ENCODE measurements around the gene EPS8.

The EPS8 gene

DNA sequence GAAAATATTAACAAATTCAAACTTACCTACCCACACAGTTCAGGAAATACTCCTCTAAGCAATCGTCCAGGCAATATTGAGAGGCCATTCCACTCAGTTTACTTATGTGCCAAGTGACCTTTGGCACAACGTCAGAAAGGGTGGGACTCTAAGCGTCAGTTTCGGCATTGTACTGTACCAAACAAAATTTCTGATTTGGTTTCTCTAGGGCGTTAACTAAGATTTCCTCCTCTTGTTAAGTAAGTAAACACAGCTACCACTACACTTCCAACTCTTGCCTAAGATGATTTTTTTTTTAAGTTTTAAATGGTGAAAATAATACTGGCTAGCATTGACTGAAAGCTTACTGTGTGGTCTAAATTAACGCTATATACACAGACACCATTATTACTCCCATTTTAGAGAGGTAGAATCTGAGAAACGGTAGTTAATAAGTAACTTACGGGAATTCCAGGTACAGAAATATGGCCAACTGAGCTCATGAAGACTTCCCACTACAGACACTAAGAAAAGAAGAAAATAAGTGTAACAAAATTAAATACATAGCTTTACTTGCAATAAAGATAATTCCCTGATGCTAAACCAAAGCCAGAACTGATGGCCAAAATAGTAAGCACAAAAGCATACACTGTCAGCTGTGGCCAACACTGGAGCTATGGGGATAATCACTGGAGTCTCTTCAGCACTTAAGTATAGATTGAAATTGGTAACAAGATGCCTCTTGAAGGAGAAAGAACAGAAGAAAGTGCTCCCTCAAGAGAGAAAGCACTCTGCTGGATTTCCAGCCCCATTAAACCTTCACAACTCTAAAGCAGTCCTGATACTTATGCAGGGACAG lies 76.1 kb downstream of the EPS8 start:
- no peak for DNase-seq

DNA sequence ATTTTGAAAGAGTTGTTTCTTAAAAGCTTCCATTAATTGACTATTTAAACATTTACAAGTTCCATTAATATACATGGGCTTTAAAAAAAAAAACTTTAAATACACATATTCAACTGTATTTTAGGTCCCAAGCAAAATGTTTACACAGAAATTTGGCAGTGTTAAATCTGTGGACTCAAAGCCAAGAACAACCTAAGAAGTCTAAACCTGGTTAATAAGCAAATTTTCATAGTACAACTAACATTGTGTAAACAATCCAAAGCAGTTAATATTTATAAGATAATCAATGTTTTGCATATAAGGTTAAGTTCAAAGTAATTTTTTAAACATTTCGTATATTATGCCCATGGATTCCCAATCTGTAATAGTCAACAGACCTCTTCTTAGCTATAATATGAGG lies 77.0 kb downstream of the EPS8 start:
- DNase-seq: no peak

DNA sequence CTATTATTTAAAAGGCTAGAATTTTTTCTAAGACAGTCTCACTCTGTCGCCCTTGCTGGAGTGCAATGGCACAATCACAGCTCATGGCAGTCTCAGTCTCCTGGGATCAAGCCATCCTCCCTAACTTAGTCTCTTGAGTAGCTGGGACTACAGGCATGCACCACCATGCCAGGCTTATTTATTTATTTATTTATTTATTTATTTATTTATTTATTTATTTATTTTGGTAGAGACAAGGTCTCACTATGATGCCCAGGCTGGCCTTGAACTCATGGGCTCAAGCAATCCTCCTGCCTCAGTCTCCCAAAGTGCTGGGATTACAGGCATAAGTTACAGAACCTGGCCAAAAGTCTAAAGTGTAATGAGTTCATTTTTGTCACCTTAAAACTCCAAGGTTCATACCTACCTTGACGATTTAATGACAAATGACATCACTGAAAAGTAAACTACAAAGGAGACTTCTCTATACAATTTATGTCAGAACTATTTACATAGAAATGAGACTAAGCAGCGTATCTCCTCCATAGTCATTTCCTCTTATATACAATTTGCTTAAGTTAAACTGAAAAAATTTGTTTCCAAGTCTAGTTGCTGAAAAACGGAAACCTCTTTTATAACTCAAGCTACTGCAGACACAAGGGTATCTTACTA lies 78.2 kb downstream of the EPS8 start:
- DNase-seq: no peak

DNA sequence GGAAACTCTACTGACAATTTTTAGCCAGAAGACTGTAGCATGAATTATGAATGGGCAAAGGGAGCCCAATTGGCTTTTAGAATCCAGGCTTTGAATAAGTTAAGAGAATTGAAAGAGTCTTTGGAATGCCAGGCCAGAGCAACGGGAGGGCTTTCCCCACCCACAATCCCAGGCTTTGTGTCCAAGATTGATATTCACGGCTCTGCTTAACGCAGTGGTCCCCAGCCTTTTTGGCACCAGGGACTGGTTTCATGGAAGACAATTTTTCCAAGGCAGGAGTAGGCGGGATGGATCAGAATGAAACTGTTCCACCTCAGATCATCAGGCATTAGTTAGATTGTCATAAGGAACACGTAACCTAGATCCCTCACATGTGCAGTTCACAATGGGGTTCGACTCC lies 79.6 kb downstream of the EPS8 start:
- no peak for DNase-seq

DNA sequence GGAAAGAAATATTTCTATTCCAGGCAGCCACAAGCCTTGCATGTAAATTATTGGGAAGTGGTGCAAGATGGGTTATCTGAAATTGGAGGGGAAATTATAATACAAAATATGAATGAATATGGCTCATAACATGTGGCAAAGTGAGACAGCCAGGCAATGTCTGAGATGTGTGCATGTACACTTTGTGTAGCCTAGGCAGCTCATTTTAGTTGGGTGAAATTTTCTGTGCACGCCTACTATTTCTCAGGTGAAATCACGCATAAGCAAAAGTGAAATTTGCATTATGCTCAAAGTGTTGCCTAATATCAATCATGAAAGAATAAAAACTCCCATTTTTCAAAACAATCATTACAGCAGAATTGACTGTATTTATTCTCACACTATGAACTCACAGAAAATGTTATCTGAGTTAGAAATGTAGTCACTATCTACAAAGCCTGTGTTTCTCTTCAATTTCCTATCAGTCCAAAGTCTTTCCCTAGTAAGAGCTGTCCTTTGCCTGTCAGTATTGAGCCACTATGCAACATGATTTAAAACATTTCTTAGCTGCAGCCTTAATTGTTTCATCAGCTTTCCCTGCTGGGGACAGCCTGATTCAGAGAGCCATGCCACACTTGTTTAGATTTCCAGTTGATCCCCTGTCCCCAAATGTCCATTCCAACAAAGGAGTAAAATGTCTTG lies 80.7 kb downstream of the EPS8 start:
- DNase-seq: no peak

DNA sequence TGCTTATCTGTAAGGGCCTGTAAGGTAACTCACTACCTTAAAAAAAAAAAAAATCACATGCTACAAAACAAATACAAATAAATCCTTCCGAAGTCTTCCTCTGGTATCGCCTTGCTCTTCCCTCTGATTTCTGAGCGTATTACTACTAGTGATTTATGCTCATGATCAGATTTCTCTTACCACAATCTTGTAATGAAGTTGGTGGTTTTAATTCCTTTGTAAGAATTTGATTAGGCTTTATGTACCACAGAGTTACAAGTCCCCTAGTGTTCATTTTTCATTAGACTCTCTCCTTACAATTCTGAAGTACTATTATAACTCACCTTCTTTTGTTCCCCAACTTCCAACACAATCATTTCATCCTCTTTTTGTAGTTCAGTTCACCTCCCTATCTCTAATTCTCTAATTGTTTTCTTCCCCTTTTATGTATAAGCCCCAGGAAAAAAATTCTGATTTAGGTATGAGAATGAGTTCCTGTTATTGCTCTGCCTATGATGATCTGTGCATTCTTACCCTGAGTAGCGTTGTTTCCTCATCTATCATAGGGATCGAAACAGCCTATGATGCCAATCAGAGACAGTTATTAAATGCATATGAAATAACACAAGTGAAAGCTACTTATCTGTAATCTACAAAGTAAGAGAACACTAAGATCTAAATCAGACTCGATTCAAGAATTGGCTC lies 81.5 kb downstream of the EPS8 start:
- no peak for DNase-seq

DNA sequence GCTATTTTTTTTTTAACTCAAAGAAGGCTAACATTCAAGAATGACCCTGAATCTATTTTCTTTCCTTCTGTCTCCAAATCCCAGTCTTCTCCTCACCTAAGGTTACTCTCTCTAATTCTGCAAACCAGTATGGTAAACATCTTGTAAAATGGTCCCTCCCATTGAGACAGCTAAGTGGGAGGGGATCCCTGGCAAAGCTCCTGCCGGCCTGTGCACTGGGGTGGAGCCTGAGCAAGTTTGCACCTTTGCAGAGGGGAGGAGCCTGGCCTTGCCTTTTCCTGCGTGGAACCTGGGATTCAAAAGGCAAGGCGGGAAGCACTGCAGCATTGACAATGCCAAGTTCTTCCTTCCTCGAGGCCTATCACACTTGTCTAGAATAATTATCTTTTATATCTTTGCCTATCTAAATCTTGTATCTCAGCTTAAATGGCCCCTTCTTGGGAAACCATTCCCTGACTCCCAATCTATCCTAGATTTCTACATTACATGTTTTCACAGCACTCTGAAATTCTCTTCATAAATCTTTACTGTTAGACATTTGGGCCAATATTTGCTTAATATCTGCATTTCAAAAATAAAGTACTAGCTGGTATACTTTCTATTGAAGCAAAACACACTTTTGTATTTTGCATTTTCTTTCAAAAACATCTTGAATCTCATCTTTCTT lies 83.0 kb downstream of the EPS8 start:
- no peak for DNase-seq

DNA sequence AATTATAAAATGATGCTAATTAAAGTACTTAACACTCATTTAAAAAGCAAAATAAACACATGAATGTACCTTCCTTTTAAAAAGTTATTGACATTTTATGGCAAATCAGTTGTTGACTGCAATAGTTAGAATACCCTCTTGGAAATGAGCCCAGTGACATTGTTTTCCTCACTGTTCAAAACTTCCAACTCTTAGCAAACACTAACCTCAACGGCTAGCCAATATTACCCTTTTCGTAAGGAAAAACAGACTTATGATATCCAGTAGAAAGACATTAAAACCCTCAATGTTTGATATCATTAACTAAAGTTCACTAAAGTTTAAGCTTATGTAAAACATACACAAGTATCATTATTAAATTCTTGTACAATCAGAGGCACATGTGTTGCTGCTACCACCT lies 83.6 kb downstream of the EPS8 start:
- no peak for DNase-seq

DNA sequence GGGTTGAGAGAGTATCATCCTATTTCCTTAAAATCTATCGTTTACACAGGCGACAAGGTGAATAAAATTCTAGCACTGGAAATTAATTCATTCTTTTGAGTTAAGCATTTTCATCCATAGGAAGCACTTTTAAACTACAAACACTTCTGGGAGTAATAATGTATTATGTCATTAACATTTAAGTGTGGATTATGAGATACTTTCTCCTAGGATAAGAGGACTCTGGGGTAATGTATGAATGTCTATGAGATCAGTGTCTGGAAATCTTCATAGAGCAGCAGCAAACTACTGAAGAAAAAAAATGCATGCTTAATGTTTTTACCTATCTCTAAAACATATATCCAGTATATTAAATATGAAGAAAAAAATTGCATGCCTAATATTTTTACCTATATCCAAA lies 86.9 kb downstream of the EPS8 start:
- DNase-seq: no peak

DNA sequence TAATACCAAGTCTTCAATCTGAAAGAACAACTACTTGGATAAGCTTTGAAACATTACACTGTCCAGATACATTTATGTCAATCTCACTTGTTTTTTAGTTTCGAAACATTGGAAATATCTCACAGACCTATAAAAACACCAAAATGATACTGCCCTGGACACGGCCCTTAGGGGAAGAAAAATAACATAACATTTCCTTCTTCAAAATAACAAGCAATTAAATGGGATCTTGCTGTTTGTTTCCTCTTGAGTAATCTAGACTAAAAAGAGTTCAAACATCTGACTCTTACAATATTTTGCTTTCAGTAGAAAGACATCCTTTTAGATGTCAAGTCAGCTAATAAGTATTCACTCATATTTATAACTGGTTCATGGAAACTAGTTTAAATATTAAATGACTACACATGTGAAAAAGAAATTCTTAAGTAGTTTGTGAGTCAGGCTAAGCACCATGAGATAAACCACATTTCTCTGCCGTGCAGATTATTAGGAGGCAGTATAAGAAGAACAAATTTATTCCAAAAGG lies 87.5 kb downstream of the EPS8 start:
- DNase-seq: peak; percentile 25

DNA sequence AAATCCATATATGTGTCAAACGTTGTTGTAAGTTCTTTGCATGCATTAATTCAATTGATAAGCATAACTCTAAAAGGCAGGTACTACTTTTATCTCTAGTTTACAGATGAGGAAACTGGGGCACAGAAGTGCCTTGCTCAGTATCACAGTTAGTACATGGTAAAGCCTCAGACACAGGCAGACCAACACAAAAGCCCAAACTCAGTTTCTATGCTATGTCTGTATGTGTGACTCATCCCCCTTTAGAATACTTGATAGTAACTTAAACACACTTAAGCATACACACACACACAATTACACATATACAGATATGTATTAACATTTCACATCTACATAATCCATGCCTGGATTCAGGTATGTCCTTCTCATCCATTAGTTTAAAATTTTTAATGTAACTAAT lies 88.0 kb downstream of the EPS8 start:
- peak; percentile 51 for DNase-seq

DNA sequence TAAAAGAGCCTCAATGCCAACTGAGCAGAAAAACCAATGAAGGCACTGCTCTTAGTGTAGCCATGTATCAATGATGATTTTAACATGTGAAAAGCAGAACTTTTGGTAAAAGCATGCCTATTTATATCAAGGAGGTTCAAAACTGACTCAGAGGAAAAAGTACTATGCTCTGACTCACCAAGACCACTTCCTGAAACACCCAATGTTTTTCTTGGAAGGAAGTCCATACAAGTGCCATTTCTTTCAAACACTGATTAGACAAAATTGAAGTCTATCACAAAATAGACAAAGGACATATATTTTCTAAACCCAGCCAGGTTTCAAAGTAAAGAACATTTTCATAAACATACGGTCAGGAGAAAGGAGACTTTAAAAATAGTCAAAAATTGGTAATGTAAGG lies 88.6 kb downstream of the EPS8 start:
- DNase-seq: peak; percentile 96

DNA sequence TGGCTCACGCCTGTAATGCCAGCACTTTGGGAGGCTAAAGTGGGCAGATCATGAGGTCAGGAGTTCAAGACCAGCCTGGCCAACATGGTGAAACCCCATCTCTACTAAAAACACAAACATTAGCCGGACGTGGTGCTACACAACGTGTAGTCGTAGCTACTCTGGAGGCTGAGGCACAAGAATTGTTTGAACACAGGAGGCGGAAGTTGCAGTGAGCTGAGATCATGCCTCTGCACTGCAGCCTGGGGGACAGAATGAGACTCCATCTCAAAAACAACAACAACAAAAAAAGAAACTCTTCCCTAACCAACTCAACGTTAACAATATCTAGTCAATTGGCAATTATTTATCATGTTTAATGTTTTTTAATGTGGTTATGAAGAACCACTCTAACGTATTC lies 89.3 kb downstream of the EPS8 start:
- no peak for DNase-seq

DNA sequence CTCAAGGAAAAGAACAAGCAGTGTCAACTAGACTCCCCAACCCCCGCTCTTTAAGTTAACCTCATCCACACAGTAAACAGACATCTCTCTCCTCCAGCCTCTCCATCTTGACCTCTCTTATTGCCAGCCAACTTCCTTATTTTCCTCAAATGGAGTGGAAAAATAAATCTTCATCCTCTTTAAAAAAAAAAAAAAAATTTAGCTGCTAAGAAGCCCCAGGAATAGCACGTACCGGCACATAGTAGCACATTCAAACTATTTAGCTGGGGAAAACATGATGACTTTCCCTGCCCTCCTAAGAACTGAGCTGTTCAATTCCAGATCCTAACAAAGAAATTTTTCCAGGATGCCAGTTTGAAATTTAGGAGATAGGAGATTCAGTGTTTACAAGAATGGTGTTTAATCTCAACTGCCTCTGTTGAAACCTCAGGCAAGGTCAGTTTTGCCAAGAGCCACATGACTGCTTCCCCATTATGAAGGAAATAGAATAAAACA lies 90.8 kb downstream of the EPS8 start:
- peak; percentile 23 for DNase-seq

DNA sequence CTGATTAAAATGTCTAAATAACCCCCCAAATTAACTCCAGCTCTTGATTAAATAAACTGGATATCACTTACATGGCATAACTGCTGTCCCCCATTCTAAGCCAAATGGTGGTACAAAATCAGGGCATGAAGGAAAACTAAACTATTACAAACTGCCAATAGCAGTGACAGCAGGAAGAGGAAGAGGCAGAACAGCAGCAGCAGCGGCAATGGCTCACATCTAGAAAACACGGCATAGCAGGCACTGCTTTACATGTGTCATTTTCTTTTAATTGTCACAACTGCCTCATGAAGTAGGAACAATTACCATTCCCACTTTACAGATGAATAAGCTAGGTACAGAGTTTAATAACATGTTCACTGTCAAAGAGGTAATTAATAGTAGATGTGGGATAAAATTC lies 92.0 kb downstream of the EPS8 start:
- DNase-seq: no peak

DNA sequence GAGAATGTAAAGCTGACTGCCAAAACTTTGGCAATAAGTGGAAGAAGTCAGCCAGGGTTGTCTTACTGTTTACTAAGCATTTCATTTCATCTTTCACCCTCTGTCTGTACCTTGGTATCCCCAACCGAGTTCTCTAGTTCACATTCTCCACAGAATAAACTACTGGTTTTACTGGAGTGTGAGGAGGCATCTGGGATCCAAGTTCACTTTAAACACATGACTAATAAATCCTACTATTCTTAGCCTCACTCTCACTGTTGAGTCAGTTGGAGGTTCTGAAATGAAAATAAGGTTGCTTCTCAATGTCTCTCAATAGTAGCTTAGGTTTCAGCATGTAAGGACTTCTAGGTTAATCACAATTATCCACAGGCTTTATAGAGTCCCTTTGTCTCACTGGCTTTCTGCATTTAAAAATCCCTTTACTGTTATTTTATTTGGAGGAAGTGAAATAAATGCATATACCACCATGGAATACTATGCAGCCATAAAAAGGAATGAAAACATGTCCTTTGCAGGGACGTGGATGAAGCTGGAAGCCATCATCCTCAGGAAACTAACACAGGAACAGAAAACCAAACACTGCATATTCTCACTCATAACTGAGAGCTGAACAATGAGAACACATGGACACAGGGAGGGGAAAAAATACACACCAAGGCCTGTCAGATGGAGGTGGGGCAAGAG lies 95.8 kb downstream of the EPS8 start:
- no peak for DNase-seq

DNA sequence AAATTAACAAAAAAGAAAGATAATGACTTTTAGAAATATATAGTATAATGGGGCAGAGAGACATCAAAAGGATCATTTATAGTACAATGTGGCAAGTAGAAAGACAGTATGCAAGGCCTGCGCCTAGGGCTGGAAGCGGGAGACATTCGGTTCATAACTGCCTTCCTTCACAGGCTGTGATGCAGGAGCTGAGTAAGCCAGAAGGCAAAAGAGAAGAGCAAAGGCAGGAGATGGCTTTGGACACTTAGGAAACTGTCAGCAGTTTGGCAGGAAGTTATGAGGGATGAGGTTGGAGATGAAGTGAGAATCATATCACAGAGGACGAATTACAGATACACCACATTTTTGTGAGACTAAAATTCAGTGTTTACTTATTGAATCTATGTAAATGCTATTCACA lies 97.8 kb downstream of the EPS8 start:
- DNase-seq: no peak

DNA sequence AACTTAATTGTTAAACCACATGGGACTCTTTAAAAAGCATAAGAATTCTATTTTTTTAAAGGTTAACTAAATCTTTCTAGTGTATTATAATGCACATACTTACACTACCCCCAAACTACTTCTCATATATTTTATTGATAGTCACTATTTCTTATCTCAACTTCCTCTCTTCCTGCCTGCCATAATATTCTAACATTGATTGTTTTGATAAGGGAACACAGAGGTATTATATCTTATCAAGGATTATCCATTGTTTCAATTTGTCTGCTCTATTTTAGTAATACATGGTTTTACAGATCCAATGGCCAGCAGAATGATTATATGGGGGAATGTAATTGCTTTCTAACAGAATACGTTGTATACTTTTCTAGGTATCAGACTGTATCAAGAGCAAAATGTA lies 98.9 kb downstream of the EPS8 start:
- no peak for DNase-seq

DNA sequence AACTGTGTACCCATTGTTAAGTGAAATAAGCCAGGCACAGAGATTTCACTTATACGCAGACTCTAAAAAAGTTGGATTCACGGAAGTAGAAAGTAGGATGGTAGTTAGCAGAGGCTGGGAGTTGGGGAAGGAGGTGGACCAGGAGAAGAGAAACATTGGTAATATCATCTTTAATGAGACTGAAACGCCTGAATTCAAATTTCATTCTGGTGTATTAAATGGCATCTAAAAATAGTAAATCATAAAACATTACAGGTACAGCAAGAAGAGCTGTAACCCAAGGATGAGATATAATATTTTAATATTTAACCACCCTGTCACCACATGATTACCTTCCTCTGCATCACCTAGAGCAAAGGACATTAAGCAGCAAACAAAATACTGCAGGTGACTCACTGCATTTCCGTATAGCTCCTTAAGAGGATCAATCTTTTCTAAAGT lies 99.4 kb downstream of the EPS8 start:
- no peak for DNase-seq

DNA sequence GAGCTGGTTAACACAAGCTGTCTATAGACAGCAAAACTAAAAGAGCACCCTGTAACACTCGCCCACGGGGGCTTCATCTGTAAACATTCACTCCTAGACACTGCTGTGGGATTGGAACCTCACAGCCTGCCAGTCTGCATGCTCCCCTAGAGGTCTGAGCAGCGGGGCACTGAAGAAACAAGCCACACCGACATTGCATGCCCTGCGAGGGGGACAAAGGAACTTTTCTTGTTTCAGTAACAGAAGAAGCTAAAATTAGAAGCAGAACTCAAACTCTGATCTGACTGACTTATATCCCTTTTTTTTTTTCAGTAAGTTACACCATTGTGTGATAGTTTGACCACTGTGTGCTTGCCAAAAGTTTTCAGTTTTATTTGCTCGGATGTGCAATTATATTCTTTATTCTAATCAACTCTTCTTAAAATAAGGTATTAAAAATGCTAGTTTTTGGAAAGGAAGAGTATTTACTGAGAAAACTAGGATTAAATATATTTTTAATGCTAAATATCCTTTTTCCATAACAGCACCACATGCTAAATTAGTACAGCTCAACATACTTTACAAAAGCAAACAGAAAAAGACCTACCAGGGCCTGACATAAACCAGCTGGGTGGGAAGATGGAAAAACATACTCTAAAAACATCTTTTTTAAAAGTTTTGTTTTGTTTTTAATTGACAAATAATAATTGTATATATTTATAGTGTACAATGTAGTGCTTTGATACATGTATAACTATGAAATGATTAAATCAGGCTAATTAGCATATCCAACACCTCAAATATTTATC lies 100.2 kb downstream of the EPS8 start:
- DNase-seq: peak; percentile 76

DNA sequence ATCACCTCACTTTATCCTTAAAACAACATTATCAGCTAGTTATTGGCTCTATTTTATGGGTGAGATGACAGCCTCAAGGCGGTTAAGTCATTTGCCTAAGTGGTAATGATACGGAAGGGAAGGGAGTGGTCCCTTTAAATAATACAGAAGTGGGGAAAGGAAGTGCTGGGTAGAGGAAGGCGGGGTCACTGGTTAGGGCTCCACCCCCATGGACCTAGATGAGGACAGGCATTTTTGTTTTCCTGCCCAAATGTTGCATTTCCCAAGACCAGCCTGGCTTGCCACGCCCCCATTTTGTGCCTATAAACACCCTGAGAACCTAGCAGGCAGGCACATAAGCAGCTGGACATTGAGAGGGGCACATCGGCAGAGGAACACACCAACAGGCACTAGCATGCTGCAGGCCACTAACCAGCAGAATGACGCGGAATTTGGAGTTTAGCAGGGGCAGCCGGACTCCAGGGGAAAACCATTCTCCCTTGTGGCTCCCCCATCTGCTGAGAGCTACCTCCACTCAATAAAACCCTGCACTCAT lies 100.9 kb downstream of the EPS8 start:
- DNase-seq: peak; percentile 95

Data from MV-4-11 (cell line).